ENCODE data around the gene ATP2B2. TPM values are rescaled to one million over a fixed set of nuclear protein-coding genes. Genes with fewer than 3 reads are reported as not detected.
"Not testable (repeated sequence)": the region's sequence is repeated elsewhere in the genome, so short reads cannot be mapped to it uniquely, and the experiment has no call there.

The ATP2B2 gene
- total RNA-seq, 4 donors from 2014 or later: 0.11 to 0.42 (median 0.15) TPM; not detected in 1

DNA sequence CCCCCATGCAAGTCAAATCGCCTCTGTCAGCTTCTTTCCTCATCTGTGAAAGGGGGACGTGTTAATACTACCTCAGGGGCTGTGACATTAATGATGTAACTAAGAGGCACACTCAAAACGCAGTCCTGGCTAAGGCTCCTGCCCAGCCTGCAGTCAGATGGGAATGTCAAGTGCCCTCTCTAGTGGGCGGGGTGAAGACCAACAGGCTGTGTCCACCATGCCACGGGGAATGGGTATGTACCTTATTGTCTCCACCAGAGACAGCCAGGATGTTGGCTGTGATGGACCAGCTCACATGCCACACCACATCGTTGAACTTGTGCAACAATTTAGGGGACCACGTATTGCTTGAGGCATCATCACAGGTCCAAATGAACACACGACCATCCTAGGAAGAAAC, 201.6 kb downstream of the ATP2B2 start:
- peaks cover 0 to 6% of the 10 kb centered on the region in 2 donors for H3K4me1 ChIP-seq
- intact Hi-C loops (cut with DNase I): no loop called here
- peaks cover 53 to 81% of the 10 kb centered on the region in 2 donors for H3K36me3 ChIP-seq
- TF ChIP-seq, protein P1, sequence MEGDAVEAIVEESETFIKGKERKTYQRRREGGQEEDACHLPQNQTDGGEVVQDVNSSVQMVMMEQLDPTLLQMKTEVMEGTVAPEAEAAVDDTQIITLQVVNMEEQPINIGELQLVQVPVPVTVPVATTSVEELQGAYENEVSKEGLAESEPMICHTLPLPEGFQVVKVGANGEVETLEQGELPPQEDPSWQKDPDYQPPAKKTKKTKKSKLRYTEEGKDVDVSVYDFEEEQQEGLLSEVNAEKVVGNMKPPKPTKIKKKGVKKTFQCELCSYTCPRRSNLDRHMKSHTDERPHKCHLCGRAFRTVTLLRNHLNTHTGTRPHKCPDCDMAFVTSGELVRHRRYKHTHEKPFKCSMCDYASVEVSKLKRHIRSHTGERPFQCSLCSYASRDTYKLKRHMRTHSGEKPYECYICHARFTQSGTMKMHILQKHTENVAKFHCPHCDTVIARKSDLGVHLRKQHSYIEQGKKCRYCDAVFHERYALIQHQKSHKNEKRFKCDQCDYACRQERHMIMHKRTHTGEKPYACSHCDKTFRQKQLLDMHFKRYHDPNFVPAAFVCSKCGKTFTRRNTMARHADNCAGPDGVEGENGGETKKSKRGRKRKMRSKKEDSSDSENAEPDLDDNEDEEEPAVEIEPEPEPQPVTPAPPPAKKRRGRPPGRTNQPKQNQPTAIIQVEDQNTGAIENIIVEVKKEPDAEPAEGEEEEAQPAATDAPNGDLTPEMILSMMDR (IDR thresholded peaks at IDR 0.05): peak in 1 of 6 experiments; percentile 7
- no peak for TF ChIP-seq POLR2A (IDR thresholded peaks at IDR 0.05)
- no peak overlapping the region for H3K27ac ChIP-seq
- DNase-seq: peak; percentile 59 to 70
- no peak overlapping the region for H3K4me3 ChIP-seq (replicated peaks in 1 of 3)
- no peaks in the 10 kb centered on the region for H3K27me3 ChIP-seq
- 74 to 88% methylated on average over 5 to 8 of the region's 8 CpGs for WGBS, 2 donors
- H3K9me3 ChIP-seq: no peaks in the 10 kb centered on the region

GRCh38 chr3:10303105-10303504, 202.3 kb downstream of the ATP2B2 start:
- peaks cover 53 to 81% of the 10 kb centered on the region in 2 donors for H3K36me3 ChIP-seq
- intact Hi-C loops (cut with DNase I): no loop called here
- no peak overlapping the region for H3K27ac ChIP-seq
- TF ChIP-seq, protein P1 (IDR thresholded peaks at IDR 0.05): no peak
- no peak for TF ChIP-seq POLR2A (IDR thresholded peaks at IDR 0.05)
- no peaks in the 10 kb centered on the region for H3K27me3 ChIP-seq
- no peaks in the 10 kb centered on the region for H3K9me3 ChIP-seq
- 90% methylated on average over 9 of the region's 9 CpGs for WGBS, 2 donors
- no peak for DNase-seq
- peaks cover 0 to 6% of the 10 kb centered on the region in 2 donors for H3K4me1 ChIP-seq
- H3K4me3 ChIP-seq (replicated peaks in 1 of 3): no peak overlapping the region

- DNase-seq: no peak
- H3K9me3 ChIP-seq: no peaks in the 10 kb centered on the region
- intact Hi-C loops (cut with DNase I): no loop called here
- no peak overlapping the region for H3K4me3 ChIP-seq (replicated peaks in 1 of 3)
- TF ChIP-seq, protein P1 (IDR thresholded peaks at IDR 0.05): no peak
- TF ChIP-seq POLR2A (IDR thresholded peaks at IDR 0.05): no peak
- WGBS, 2 donors: 91 to 93% methylated on average over 9 of the region's 9 CpGs
- peaks cover 47 to 60% of the 10 kb centered on the region in 2 donors for H3K36me3 ChIP-seq
- H3K4me1 ChIP-seq: peaks cover 0 to 6% of the 10 kb centered on the region in 2 donors
- H3K27me3 ChIP-seq: no peaks in the 10 kb centered on the region
- no peak overlapping the region for H3K27ac ChIP-seq
Measured at GRCh38 chr3:10300087-10300486, 205.3 kb downstream of the ATP2B2 start.

DNA sequence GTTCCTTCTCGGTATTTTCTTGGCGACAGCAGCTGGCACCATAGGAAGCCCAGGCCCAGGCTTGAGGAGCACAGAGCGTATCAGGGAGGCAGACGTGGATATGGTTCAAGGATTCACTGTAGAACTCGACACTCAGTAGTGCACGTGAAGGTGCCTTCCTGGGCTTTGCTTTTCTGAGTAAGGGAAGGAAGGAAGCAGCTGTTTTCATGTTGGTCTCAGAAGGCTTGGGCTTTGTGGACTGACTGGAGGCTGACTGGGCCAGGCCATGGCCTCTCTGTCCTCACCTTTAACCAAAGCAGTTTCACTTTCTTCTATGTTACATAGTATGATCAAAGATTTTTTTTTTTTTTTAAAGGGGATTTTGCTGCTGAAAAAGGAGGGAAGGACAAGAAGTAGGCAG, 205.7 kb downstream of the ATP2B2 start:
- 63 to 74% methylated on average over 6 of the region's 6 CpGs for WGBS, 2 donors
- intact Hi-C loops (cut with DNase I): no loop called here

GRCh38 chr3:10299175-10299574, 206.2 kb downstream of the ATP2B2 start:
- H3K4me1 ChIP-seq: peaks cover 0 to 6% of the 10 kb centered on the region in 2 donors
- no peaks in the 10 kb centered on the region for H3K27me3 ChIP-seq
- no peak for DNase-seq
- intact Hi-C loops (cut with DNase I): no loop called here
- no peaks in the 10 kb centered on the region for H3K9me3 ChIP-seq
- peaks cover 38 to 51% of the 10 kb centered on the region in 2 donors for H3K36me3 ChIP-seq
- 89 to 94% methylated on average over 2 of the region's 2 CpGs for WGBS, 2 donors
- H3K4me3 ChIP-seq (replicated peaks in 1 of 3): no peak overlapping the region
- no peak overlapping the region for H3K27ac ChIP-seq
- no peak for TF ChIP-seq POLR2A (IDR thresholded peaks at IDR 0.05)
- TF ChIP-seq, protein P1 (IDR thresholded peaks at IDR 0.05): no peak

More for the DNA sequence above, 205.7 kb downstream of the ATP2B2 start:
- DNase-seq: peak in 1 of 2 donors; percentile 59
- no peak overlapping the region for H3K4me3 ChIP-seq (replicated peaks in 1 of 3)
- TF ChIP-seq, protein P1 (IDR thresholded peaks at IDR 0.05): no peak
- TF ChIP-seq POLR2A (IDR thresholded peaks at IDR 0.05): no peak
- H3K9me3 ChIP-seq: no peaks in the 10 kb centered on the region
- no peaks in the 10 kb centered on the region for H3K27me3 ChIP-seq
- H3K27ac ChIP-seq: no peak overlapping the region
- H3K36me3 ChIP-seq: peaks cover 43 to 56% of the 10 kb centered on the region in 2 donors
- peaks cover 0 to 6% of the 10 kb centered on the region in 2 donors for H3K4me1 ChIP-seq

- peaks cover 27 to 39% of the 10 kb centered on the region in 2 donors for H3K36me3 ChIP-seq
- intact Hi-C loops (cut with DNase I); H3K27me3 ChIP-seq; H3K4me3 ChIP-seq (replicated peaks in 1 of 3); H3K9me3 ChIP-seq; H3K4me1 ChIP-seq; H3K27ac ChIP-seq; DNase-seq: not testable (repeated sequence)
- WGBS, 2 donors: 100% methylated on average over 1 of the region's 1 CpG; no CpG with 5 or more reads in 1 of the 2 donors
Measured at GRCh38 chr3:10298064-10298463, 207.3 kb downstream of the ATP2B2 start.

Measured in thyroid gland (tissue), 4 donors.